ENCODE data around the gene SLC30A2. TPM values are rescaled to one million over a fixed set of nuclear protein-coding genes. Genes with fewer than 3 reads are reported as not detected.

SLC30A2 gene
- total RNA-seq, 1 donor from 2014 or later, result not detected

DNA sequence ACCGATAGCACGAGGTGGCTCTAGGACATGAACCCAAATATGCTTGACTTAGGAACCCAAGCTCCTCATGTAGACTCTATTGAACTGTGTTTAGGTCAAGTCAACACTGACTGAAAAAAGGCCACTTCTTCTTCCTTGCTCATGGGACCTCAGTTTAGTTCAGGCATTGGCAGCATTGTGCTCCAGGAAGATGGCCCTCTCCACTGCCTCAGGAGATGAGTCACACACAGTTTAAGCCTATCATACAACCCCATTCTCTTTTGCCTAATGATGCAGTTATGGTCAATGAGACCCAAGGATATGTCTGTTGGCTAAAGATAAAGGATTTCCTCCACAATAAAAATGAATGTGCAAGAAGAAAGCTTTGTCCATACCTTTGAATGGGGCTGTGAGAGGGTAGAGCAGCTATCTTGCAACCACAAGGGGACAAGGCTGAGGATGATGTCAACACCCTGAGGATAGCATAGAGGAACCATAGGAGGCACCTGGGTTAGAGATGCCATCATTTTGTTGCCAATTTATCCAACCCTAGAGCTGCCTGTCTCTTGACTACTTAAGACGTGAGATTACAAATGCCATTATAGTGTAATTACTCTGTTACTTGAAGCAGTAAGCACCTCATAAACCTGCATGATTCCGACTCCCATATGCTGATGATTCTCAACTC lies 24.5 kb upstream of the SLC30A2 start:
- H3K4me3 ChIP-seq (ENCODE audit: low read depth, low read length), result no peak overlapping the region
- no peak for DNase-seq (ENCODE audit: low read depth)

DNA sequence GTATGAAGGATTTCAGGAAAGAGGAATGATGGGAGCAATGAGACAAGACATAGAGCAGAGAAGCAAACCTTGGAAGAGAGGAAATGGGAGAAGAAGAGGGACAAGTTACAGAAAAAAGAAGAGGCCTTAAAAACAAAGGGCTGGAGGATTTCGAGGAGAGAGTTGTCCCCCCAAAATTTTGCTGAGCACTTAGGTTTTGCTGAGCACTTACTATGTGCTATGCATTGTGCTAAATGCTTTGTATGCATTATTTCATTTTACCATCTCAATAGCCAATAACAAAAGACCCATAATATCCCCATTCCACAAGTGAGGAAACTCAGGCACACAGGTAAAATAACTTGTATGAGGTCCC lies 24.0 kb upstream of the SLC30A2 start:
- no peak overlapping the region for H3K4me3 ChIP-seq (ENCODE audit: low read depth, low read length)
- TF ChIP-seq, protein P1, sequence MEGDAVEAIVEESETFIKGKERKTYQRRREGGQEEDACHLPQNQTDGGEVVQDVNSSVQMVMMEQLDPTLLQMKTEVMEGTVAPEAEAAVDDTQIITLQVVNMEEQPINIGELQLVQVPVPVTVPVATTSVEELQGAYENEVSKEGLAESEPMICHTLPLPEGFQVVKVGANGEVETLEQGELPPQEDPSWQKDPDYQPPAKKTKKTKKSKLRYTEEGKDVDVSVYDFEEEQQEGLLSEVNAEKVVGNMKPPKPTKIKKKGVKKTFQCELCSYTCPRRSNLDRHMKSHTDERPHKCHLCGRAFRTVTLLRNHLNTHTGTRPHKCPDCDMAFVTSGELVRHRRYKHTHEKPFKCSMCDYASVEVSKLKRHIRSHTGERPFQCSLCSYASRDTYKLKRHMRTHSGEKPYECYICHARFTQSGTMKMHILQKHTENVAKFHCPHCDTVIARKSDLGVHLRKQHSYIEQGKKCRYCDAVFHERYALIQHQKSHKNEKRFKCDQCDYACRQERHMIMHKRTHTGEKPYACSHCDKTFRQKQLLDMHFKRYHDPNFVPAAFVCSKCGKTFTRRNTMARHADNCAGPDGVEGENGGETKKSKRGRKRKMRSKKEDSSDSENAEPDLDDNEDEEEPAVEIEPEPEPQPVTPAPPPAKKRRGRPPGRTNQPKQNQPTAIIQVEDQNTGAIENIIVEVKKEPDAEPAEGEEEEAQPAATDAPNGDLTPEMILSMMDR (conservative IDR thresholded peaks at IDR 0.05; ENCODE audit: low read depth, low read length), result no peak
- no peak for DNase-seq (ENCODE audit: low read depth)

More for the DNA sequence above, 24.5 kb upstream of the SLC30A2 start:
- TF ChIP-seq, protein P1 (conservative IDR thresholded peaks at IDR 0.05; ENCODE audit: low read depth, low read length), result no peak

DNA sequence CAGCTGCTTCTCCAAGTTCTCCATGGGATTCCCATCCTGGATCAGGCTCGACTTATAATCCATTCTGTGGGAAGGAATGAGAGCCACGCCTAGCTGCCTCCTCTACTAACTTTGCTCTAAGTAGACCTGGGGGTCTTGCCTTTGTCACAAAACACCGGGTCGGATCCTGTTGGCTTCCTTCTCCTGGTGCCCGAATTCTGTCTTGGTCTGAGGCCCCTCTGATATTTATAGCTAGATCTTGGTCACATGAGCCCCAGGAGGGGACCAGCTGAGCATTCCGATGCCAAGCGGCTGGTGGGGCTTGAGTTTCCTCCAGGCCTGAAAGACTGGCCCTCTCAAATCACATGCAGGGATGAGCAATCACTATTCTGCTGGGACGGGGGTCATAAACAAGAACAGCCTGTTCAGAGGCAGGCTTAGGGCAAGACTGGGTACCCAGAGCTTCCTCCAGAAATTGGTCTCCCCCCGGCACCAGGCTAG lies 21.6 kb upstream of the SLC30A2 start, which contains the start of gene TRIM63:
Gene TRIM63, minus strand, starts transcription at position 199 of the 480 bp plus-strand sequence. Its CDS starts 136 bp downstream, at position 63.
- TF ChIP-seq, protein P1 (conservative IDR thresholded peaks at IDR 0.05; ENCODE audit: low read depth, low read length), result no peak
- H3K4me3 ChIP-seq (ENCODE audit: low read depth, low read length), result no peak within 1 kb of the TSS
- no peak for DNase-seq (ENCODE audit: low read depth)

DNA sequence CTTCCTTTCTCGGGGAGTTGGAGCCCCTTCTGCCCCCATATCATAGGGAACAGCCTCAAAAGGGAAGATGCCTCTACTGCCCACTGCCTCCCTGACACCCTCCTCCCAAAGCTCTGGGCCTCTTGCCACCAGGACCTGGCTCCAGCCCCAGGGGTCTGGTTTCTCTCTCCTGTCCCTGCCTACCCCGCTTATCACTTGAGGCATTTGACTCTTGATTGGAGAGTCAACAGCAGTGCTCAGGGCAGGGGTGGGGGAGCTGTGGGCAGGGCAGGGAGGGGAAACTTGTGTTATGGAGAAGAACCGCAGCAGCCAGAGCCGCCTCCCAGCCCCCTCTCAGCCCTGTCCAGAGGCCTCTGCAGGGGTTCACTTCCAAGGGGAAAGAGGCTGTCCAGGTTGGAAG lies 20.9 kb upstream of the SLC30A2 start:
- DNase-seq (ENCODE audit: low read depth), result no peak
- TF ChIP-seq, protein P1 (conservative IDR thresholded peaks at IDR 0.05; ENCODE audit: low read depth, low read length), result no peak
- no peak overlapping the region for H3K4me3 ChIP-seq (ENCODE audit: low read depth, low read length)

DNA sequence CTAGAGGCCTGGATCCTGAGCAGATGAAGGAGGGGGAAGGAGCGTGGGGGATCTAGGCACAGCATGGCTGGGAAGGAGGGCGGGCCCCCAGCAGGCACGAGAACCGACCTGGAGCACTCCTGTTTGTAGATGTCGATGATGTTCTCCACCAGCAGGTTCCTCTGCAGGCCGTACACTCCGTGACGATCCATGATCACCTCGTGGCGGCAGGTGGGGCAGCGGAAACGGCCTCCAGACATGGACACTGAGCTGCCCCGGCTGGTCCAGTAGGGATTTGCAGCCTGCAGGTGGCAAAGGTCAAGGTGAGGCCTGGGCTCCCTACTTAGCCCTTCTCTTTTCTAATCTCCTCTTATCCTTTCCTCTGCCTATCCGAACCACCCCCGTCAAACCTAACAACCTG lies 20.2 kb upstream of the SLC30A2 start:
- TF ChIP-seq, protein P1 (conservative IDR thresholded peaks at IDR 0.05; ENCODE audit: low read depth, low read length), result no peak

DNA sequence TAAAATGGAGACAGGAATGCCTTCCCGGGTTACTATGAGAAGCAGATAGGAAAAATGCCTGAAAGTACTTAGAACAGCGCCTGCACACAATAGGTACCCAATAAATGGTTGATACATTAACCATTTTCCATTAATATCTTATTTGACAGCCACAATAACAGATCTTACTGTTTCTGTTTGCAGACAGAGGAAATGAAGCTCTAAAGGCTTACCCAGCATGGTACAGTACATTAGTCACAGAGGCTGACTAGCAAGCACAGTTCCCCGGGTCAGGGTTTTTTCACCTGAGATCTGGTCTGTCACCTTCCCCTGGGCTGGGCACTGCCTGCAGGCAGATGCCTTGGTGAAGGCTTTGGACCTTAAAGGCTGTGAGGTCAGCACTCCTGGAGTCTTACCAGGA lies 18.6 kb upstream of the SLC30A2 start:
- TF ChIP-seq, protein P1 (conservative IDR thresholded peaks at IDR 0.05; ENCODE audit: low read depth, low read length), result no peak
- DNase-seq (ENCODE audit: low read depth), result peak; percentile 71
- no peak overlapping the region for H3K4me3 ChIP-seq (ENCODE audit: low read depth, low read length)

More for the DNA sequence above, 20.2 kb upstream of the SLC30A2 start:
- DNase-seq (ENCODE audit: low read depth), result no peak
- H3K4me3 ChIP-seq (ENCODE audit: low read depth, low read length), result no peak overlapping the region
